HPDE6-E6E7 (cell line): ENCODE results near the gene FGF6.
"Not testable (repeated sequence)": the region's sequence is repeated elsewhere in the genome, so short reads cannot be mapped to it uniquely, and the experiment has no call there.

ENCODE experiments used
- DNase-seq: peaks from one replicate; pipeline ENCODE4 v3.0.0; 2011; ENCODE audit warnings: missing footprints; ENCODE audit errors: extremely low spot score

Gene FGF6, protein sequence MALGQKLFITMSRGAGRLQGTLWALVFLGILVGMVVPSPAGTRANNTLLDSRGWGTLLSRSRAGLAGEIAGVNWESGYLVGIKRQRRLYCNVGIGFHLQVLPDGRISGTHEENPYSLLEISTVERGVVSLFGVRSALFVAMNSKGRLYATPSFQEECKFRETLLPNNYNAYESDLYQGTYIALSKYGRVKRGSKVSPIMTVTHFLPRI

DNA sequence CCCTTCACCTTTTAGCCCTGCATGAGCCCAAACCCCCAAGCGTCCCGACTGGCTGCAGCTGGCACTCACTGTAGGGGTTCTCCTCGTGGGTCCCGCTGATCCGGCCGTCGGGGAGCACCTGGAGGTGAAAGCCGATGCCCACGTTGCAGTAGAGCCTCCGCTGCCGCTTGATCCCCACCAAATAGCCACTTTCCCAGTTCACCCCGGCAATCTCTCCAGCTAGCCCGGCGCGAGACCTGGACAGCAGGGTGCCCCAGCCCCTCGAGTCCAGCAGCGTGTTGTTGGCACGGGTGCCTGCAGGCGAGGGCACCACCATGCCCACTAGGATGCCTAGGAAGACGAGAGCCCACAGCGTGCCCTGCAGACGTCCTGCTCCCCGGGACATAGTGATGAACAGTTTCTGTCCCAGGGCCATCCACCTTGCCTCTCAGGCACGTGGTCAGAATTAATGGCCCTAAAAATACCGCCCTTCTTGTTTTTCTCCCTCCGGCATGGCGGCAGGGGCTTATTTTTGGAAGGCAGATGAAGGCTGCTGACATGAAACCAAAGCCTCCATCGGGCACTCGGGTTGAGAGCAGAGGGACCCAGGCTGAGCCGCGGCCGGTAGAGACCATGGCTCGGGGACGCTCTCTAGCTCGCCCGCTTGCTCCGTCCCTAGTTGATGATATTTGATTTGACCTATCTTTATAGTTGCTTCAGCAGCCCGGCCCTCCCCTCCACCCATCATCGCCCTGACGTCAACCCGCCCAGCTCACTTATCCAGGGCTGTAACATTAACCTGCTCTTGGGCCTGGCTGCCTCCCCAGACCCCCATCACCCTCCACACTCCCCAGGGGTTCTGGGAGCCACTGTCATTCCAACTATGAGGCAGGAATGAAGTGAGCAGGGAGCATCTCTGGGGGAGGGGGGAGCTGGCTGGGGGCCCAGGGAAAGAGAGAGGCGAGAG lies at the start of gene FGF6:
Gene FGF6 (minus strand): TSS at position 660 of the 946 bp plus-strand sequence. CDS start 245 bp downstream, at position 415.
- no peak for DNase-seq

DNA sequence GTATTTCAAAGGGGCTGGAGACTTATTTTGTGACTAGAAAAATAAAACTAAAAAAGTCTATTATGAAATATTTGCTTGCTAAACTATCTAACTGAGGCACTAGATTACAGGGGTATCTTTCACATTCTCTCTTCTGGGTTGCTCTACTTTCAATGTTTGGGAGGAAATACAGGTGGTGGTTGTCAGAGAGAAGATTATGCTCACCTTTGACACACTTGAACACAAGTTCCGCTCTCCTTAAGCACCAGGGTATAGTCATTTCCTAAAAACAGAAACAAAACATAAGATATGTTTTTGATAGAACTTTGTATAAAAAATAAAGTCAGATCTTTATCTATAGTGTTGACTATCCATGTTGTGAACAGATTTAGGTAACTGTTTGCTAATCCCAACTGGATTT lies 45.4 kb upstream of the FGF6 start:
- DNase-seq: no peak

- no peak for DNase-seq
These were observed 43.9 kb upstream of the FGF6 start for GRCh38 chr12:4489556-4489955.

- DNase-seq: no peak
These were observed 41.4 kb upstream of the FGF6 start for GRCh38 chr12:4486980-4487379.

- DNase-seq: no peak
These were observed 40.6 kb upstream of the FGF6 start for GRCh38 chr12:4486049-4486699.

DNA sequence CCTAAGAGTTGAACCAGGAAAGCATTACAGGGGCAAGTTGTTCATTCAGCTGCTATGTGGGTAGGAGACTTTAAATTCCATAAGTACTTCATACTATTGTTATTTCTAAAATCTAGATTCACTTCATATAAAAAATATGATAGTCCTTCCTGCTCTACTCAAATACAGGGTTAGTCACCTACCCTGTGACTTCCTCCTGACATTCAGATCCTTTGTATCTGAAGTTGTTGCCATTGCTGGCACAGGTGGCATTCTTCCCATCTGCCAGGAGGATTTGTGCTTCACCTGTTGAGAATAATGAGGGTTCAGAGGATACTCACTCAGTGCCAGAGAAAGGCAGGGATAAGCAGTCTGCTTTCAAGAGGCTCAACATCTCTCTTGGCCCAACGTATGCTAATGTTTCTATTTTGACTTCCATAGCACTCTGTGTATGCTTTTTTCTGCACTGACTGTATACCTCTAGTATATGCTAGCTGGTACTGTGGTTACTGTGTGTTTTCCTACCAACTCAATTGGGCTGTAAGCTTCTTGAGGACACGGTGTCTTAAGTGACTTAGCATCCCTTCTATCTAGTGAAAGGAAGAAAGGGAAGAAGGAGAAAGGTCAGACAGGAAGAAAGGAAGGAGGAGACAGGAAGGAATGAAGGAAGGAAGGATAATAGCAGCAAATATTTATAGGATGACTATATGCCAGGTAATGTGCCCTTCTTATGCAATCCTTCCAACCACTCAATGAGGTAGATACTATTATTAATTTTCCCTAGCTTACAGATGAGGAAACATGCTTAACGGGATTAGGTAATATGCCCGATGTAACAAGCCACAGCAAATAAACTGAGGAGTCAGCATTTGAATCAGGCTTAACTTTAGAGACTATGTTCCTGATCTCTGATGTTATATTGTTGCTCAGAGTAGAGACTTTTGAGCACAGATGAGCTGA lies 38.5 kb upstream of the FGF6 start:
- peak; percentile 8 for DNase-seq

DNA sequence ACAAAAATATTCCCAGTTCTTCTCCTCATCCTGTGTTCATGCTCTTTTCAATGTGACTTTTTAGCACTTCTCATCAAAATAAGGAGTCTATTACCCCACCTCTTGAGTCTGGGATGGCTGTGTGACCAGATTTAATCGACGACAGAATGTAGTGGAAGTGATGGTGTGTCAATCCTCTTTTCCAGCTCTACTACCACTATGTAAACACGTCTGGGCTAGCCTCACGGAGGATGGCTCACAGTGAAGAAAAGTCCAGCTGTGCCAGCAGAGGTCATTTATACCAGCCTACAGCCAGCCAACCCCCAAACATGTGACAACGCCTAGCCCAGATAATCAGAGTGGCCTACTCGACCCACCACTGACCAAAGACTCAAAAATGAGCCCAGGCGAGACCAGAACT lies 37.3 kb upstream of the FGF6 start:
- DNase-seq: no peak

- DNase-seq: no peak
These were observed 33.3 kb upstream of the FGF6 start for GRCh38 chr12:4478933-4479332.

DNA sequence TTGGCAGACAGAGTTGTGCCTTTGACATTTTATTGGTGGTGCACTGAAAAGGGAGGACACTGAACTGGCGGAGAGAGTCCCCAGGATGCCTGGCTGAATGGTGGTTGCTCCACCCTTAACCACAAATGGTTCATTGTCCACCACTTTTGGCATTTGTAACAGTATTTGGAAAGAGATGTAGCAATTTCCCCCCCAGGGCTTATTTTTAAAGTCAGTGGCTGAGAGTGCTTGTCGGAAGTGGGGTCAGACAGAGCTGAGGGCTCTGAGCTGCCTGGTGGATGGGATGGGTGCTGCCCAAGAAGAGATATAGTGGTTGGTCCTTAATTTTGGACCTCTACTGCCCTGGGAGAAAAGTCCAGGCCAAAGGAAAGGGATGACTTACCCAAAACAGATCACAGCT lies 31.5 kb upstream of the FGF6 start:
- no peak for DNase-seq

- no peak for DNase-seq
These were observed 26.4 kb upstream of the FGF6 start for GRCh38 chr12:4472046-4472445.

DNA sequence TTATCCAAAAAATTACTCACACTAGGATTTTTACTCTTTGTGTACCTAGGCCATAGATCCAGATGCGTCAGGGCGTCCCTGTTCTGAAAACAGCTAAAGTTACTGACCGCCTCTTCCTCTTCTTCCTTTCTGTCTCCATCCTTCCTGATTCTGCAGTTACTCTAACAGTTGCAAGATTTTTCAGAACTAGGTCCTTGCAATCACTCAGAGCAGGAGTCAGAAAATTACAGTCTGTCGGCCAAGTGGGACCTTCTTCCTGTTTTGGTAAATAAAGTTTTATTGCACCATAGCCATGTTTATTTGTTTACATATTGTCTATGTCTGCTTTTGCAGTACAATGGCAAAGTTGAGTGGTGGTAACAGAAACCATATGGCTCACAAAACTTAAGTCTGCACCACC lies 25.6 kb upstream of the FGF6 start:
- DNase-seq: no peak

DNA sequence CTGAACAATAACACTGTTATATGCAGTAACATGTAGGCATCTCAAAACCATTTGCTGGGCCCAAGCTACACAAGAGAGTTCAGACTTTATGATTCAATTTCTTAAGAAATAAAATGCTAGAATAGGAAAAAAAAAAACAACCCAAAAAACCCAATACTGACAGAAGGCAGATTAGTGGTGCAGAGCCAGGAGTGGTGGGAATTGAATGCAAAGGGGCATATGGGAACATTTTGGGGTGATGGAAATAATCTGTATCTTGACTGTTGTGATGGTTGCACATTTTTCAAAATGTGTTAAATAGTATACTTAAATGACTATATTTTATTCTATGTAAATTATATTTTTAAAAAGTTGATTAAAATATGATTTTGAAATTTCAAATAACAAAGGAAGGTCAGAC lies 23.4 kb upstream of the FGF6 start:
- no peak for DNase-seq

- no peak for DNase-seq
These were observed 15.1 kb upstream of the FGF6 start for GRCh38 chr12:4460761-4461160.

- DNase-seq: not testable (repeated sequence)
These were observed 10.2 kb upstream of the FGF6 start for GRCh38 chr12:4455849-4456248.

GRCh38 chr12:4454315-4454860 lies 8.8 kb upstream of the FGF6 start:
- DNase-seq: no peak

- no peak for DNase-seq
These were observed 6.1 kb upstream of the FGF6 start for GRCh38 chr12:4451694-4452093.

- no peak for DNase-seq
These were observed 5.0 kb upstream of the FGF6 start for GRCh38 chr12:4450551-4451112.

GRCh38 chr12:4449851-4450221 lies 4.2 kb upstream of the FGF6 start:
- DNase-seq: no peak

DNA sequence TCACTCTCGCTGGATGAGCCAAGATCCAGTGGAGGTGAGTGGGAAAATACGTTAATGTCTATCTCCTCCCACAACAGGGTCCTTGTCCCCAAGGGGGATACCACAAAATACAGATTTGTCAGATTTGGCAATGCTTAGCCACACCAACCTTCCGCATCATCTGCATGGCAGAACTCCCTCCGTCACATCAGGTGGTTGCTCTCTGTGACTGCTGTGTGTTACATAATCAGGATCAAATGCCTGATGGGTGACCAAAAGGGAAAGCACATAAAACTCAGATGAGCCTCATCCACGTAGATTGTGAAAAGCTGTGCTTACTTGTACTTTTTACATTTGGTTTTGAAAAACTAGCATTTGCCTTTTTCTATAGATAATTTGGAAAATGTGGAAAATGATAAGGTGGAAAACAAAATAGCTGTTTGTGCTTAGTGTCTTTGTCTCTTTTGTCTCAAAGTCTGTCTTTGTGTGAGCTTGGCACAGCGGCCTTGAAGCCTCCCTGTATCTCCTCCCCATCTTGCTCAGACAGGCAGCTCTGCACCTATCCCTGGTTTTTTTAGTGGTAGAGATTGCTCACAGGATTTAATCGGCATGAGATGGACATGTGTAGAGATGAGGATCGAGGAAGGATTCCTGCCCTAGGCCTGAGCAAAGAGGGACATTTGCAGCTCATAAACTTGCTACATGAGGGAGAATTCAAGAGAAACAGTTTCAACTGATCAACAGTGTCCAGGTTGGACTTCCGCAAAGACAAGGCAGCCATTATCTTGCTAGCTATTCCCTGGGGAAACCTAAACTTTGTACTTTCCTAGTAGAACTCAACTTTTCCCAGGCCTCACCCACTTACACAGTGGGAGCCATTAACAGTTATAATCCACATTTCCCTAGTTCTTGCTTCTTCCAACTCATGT lies 3.6 kb upstream of the FGF6 start:
- DNase-seq: no peak

DNA sequence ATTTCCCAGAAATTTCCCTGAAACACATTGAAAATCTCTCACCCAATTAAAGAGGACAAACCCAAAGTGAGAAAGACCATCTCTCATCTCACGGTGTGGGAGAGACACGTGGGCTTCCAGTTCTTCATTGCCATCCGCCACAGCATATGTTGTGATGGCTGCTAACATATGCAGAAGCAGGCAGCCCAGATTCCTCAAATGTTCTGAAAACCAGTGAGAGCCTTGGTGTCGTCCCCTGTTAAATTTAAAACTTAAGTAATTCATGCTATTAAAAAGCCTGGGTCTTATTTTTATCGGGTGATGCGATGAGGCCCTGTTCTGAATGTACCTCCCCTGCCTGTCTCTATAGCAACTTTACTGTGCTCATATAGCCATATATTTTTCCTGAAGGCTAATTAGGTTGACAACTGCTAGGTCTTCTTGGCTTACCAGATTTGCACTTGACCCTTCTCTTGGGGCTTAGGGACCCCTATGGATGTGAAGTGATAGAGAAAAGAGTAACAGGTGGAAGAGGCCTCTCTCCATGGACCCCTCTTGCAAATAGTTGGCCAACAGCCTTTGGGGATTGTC lies 2.8 kb upstream of the FGF6 start:
- no peak for DNase-seq
